Stimulated activated CD4-positive, alpha-beta T cell treated with anti-CD3 and anti-CD28 coated beads, Interleukin-4, amount 100 ng/mL, for 48 hours (primary cell): ENCODE data around the gene PXT1.
A peak's percentile ranks its signal among the peaks of the same experiment; 100 is the strongest.
"Not testable (repeated sequence)": the region's sequence is repeated elsewhere in the genome, so short reads cannot be mapped to it uniquely, and the experiment has no call there.

Experiments used
- DNase-seq, 2 donors: peaks; one replicate each; pipeline ENCODE4 v3.0.0-alpha.2; 2020; ENCODE audit warnings: low read depth in 2 of 2

The PXT1 gene

DNA sequence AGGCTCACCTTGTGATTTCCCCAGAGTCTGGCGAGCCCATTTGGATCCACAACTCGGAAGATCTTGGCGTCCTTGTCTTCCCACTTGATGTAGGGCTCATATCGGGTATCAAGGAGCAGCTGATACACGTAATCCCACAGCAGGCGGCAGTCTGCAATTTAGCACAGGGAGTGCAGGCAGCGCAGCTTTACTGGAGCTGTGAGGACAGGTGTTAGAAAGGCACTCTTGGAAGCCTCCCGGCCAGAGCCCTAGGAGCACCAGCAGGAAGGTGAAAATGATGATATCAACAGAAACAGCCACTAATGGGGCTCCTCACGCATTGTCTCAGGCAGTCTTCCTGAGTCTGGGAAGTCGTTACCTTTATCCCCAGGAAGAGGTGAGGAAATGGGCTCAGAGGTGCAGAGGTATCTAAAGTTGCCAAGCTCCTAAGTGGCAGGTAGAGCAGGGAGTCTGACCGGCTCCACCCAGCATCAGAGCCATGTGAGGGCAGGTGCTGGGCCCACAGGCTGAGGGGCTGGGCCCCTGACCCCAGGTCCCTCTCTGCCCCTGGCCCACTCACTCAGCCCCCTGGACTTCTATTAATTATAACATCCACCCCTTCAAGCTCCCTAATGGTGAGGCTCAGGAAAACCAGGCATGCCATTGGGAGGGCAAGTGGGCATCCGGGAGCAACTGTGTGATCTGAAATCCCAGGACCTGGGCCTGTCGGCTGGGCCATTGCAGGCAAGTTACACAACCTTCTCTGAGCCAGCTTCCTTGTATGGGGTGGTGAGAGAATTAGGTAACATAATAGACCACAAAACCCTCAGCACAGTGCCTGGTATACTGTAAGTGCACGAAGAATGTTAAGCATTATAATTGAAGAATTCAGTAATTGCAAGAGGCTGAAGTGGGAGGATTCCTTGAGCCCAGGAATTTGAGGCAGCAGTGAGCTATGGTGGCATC is 73.5 kb downstream of the PXT1 start:
- DNase-seq, result no peak

DNA sequence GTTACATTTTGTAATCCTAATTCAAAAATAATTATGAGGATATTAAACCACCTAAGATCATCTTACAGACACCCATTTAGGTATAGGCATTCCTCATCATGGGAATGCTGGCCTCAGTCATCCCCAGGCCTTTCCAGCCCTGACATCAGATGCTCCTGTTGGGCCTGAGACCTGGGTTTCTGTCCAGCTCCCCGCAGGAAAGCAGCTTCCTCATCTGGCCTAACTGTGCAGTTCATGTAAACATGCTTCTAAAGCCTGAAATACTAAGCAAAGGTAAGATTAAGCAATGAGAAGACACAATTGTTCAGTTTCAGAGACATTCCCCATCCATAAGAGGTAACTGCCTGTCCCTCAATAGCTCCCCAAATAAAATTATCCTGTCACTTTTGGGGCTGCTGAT is 74.2 kb downstream of the PXT1 start:
- no peak for DNase-seq

DNA sequence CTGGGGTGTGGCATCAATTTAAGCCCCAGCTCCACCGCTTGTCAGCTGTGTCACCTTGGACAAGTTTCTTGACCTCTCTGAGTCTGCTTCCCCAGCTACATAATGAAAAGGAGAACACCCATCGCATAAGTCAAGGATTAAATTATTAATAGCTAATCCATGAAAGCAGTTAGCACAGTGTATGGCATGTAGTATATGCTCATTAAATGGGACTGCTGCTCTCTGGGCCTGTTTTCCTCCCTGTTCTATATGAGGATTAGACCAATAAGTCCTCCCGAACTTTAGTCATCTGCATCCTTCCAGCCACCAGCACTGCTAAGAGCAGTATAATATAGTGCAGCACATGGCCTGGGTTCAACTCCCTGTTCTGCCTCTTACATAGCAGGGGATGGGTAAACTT is 74.9 kb downstream of the PXT1 start:
- no peak for DNase-seq

DNA sequence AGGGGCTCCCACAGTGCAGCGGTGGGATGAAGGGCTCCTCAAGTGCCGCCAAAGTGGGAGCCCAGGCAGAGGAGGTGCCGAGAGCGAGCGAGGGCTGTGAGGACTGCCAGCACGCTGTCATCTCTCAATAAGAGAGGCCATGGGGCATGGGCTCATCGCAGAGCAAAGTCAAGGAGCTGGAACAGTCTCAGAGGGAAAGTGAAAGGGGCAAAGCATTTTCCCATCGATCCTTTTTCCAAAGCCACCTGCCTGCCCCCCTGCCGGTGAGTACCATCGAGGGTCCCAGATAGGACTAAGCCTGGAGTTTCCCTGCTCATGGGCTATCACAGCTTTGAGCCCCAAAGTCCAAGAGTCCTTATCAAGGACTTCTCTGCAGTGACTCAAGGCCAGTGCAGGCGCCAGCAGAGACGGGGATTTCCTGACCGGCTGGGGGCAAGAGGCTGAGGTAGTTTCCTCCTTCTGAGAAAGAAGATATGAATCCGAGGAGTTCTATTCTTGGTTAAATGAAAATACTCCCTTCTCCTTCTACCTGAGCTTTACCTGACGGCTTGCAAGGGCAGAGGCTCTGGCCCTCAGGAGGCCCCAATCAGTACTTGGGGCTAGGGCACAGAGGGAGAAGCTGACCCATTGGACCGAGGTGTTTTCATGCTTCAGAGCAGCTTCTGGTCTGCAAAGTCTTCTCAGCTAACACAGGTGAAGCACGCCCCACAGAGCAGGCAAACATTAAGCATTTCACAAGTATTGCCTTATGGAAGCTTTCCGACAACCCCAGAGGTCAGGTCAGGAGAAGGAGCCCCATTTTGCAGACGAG is 77.8 kb downstream of the PXT1 start:
- no peak for DNase-seq

DNA sequence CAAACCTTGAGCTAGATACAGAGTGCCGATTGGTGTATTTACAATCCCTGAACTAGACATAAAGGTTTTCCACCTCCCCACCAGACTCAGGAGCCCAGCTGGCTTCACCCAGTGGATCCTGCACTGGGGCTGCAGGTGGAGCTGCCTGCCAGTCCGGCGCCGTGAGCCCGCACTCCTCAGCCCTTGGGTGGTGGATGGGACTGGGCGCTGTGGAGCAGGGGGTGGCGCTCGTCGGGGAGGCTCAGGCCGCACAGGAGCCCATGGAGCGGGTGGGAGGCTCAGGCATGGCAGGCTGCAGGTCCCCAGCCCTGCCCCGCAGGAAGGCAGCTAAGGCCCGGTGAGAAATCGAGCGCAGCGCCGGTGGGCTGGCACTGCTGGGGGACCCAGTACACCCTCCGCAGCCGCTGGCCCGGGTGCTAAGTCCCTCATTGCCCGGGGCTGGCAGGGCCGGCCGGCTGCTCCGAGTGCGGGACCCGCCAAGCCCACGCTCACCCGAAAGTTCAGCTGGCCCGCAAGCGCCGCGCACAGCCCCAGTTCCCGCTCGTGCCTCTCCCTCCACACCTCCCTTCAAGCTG is 78.5 kb downstream of the PXT1 start:
- DNase-seq, result not testable (repeated sequence)

DNA sequence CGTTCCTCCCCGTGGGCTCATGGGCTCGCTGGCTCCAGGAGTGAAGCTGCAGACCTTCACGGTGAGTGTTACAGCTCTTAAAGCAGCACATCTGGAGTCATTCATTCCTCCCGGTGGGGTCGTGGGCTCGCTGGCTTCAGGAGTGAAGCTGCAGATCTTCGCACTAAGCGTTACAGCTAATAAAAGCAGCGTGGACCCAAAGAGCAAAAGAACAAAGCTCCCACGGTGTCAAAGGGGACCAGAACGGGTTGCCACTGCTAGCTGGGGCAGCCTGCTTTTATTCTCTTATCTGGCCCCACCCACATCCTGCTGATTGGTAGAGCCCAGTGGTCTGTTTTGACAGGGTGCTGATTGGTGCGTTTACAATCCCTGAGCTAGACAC is 79.3 kb downstream of the PXT1 start:
- DNase-seq, result not testable (repeated sequence)

DNA sequence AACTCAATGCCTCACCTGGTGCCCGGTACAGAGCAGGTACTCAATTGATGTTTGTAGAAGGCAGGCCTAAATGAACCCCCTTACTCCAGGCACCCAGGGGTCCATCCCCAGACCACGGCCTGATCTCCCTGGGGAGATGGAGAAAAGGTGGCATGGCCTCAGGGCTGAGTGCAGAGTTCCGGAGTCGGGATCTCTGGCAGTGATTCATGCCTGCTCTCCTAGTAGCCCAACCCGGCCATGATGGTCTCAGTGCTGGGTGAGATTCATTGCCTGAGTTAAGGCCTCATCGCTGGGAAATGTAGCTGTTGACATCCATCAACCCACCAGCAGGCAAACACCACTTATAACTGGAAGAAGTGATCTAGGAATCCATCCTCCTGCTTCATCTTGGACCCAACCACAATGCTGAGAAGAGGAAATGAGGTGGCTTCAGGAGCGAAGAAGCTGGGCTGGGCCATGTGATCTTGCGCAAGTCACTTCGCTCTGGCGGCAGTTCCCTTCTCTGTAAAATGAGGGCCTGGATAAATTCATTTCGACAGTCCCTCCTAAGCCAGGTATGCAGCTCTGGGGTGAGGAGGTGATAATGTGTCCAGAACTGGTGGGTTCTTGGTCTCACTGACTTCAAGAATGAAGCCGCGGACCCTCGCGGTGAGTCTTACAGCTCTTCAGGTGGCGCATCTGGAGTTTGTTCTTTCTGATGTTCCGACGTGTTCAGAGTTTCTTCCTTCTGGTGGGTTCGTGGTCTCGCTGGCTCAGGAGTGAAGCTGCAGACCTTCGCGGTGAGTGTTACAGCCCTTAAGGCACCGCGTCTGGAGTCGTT is 79.9 kb downstream of the PXT1 start:
- no peak for DNase-seq

DNA sequence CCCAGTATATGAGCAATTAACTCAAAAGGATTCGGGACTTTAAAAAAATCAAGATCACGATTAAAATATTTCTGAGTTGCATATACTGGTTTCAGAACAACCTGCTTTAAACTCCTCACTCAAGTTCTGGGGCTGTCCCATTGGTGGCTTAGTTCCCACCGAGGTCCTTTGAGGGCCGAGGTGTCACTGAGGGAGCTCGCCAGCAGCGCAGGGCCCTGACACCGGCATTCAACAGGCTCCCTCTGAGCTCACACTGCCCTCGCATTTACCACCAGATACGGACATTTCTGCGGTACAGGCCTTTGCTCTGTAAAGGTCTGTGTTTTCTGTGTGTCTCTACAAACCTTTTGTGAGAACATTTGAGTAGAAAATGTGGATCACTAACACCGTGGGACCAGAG is 81.6 kb downstream of the PXT1 start:
- DNase-seq, result no peak

DNA sequence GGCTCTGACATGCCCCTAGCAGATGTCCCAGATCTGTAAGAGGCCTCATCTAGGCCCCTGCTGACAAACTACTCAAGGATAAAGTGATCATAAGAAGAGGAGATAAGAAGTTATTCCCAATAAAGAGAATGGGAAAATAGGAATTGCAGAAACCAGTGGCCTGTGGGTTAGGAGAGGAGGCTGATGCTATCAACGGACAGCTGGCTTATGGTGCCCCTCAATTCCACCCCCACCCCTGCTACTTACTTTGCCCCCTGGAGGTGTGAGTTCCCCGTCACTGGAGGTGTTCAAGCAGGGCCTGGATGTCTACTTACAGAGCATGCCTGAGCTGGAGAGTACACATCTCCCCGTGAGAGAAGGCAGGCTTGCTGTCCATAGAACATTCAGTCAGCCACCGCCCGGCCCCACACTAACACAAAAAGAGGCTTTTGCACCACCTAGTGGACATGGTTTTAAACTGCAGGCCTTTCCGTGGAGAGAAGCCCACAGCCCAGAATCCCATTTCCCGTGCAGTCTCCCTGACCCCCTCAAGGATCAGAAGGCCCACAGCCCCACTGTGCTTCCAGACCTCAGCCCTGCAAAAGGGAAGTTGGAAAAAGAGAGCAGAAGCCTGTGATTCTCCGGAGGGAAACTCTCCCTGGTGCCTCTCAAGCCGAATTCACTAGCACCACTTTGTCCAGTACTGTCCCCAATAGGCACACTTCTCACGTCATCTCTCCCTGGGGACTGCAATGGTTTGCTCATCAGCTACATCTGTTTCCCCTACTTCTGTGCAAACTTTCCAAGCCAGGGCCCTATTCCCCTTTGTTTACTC is 82.2 kb downstream of the PXT1 start:
- DNase-seq, result peak; percentile 51 to 58

DNA sequence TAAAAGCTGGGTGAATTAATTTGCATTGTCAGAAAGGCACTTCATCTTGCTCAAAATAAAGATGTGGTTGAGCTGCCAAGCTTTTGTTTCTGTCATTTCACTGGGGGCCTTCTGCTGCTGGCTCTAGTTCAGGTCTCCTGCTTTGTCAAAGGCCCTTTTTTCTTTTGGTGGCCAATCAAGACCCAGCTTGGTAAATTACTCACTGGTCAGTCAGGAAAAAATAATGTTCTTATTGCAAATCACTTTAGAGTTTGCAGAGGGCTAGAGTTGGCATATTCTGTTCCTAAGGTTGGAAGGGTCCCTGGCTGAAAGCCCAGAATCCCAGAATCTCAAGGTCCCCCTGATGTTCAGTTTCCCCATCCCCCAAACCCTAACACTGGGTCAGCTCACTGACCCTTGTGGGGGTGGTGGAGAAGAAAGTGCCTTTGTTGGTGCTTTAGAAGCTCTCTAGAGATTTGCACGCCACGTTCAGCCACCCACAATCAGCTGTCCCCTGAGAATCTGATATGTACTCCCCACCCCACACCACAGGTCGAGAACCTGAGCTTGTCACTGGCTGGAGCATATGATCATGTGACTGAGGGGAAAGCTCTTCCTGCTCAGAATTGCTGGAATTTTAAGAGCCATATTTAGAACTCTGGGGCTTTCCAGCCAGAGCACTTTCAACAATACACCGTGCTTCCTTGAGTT is 84.3 kb downstream of the PXT1 start:
- no peak for DNase-seq

DNA sequence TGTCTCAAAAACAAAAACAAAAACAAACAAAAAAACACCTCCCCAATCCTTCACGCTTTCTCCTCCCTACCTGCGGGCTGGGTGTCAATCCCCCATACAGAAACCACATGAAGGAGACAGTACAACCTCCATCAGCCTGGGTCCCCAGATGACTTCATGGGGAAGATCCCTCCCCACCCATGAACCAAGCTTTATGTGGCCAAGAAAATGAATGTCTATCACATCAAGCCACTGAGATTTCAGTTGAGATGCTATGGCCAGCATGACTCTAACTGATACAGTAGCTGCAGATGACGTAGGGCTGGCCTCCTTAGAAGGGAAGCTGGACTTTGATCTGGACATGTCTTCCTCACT is 84.8 kb downstream of the PXT1 start:
- no peak for DNase-seq

DNA sequence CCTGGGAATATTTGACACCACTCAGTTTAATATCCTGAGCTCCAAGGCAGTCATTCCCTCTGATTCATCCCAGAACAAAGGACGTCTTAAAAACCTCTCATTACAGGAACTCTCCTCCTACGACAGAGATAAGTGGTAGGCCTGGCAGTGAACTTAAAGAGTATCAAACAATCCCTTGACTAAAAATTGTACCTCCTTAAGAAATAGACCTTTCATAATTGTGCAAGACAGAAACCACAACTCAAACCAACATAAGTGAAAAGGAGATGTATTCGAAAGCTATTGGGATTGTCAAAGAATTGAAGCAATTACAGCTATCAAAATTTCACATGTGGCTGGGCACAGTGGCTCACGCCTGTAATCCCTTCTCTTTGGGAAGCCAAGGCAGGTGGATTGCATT is 86.8 kb downstream of the PXT1 start:
- no peak for DNase-seq

DNA sequence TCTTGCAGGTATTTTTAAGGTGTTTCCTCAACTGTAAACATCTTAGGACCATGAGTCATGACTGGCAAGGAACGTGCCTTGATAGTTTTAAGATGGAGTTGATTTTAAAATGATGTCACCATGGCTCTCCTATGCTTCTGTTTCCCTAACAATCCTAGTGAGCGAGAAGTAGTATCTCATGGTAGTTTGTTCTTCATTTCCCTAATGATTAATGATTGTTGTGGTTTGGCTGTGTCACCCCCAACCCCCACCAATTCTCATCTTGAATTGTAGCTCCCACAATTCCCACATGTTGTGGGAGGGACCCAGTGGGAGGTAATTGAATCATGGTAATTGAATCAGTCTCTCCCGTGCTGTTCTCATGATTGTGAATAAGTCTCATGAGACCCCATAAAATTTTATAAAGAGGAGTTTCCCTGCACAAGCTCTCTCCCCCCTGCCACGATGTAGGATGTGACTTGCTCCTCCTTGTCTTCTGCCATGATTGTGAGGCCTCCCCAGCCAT is 89.2 kb downstream of the PXT1 start:
- no peak for DNase-seq

DNA sequence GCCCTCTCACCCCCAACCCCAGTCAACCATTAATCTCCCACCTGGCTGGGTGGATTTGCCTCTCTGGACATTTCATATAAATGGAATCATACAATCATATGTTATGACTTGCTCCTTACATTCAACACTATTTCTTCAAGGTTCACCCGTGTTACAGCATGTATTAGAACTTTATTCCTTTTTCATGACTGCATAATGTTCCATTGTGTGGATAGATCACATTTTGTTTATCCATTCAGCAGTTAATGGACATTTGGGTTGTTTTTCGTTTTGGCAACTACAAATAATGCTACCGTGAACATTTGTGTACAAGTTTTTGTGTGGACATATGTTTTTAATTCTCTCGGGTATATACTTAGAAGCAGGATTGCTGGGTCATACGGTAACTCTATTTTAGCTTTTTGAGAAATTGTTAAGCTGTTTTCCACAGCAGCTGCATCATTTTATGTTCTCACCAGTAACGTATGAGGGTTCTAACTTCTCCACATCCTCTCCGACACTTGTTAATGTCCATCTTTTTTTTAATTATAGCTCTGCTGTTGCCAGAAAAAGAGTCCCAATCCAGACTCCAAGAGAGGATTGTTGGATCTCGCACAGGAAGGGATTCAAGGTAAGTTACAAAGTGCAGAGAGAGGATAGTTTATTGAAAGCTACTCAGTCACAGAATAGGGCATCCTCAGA is 90.0 kb downstream of the PXT1 start:
- DNase-seq, result no peak

DNA sequence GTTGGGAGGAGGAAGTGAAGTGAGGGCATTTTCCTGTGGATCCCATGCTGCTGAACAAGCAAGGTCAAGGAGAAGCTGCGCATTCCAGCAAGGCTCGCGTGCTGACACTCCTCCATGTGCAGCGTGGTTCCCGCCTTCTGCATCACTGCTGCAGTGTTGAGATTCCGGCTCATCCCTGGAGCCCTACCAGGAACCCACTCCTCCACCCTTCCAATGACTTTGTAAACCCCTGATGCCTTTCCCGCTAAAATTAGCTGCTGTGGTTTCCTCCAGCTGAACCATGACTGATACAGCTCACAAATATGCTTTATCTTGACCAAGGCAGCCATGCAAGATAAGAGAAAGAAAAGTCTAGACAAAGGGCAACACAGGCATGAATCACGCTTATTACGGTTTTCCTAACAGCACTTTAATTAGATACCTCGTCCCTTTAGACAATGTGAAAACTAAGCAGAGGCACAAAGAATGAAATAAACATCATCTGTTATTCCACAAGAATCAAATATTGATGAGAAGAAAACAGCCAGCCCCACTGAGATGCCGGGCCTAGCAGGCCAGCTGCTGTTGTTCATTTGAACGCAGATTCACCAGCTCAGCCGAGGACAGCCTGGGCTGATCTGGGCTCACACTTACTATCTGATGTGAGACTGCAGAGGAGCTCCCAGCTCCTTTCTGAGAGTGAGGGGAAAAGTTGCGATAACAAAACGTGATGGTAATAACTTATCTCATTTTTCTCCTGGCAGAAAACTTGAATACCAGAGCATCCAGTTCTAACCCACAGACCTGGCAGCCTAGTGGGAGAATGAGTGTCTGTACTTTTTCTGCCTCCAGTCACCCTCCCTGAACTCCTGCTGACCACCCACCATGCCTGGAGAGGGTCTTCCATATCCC is 91.7 kb downstream of the PXT1 start:
- no peak for DNase-seq

DNA sequence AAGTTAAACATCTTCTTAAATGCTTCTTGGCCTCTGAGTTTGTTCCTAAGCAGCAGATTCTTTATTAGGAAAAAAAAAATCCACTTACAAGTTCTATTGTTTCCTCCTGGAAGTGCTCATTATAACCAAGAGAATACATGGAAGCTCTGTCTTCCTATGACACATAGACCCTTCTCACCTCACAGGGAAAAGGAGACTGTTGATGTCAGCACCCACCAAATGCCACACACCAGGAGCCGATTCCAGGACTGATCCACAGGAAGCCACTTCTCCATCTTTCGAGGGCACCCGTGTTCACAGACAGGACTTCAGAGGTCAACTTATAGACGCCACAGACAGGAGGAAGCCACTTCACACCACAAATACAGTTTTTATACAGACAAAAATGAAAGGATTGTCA is 92.6 kb downstream of the PXT1 start:
- DNase-seq, result no peak

DNA sequence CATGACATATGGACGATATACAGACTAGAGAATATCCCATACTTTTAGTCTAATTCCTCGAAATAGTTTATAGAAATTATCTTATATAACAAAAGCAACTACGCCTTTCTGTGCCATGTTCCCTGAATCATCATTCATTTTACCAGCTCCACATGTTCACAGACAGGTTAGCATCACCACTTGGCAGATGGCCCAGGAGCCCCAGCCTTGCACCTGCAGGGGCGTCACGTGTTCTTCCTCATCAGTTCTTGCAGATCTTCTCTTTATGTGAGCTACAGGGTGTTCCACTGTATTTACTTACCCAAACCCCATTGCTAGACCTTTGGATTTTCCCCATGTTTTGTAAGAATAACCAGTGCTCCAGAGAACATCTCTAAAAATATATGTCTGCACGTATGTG is 93.4 kb downstream of the PXT1 start:
- DNase-seq, result no peak

DNA sequence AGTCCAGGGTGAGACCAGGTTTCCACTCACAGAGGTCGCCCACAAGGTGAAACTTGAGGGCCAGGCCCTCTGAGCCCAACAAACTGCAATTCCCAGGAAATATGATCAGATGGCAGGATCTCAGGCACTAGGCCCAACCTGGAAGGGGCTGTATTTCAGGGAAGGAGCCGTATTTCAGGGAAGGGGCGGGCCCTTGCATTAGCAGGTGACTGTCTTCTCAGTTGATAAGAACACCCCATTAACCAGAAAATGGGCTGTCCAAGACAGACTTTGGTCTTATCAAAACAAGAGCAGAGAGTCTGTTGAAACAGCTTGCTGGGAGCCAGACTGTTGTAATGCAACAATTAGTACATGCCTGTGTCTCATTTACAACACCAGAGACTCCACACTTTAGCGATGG is 95.0 kb downstream of the PXT1 start:
- no peak for DNase-seq
